K562 (cell line): ENCODE data around the gene TMEM132D. TPM values are rescaled to one million over a fixed set of nuclear protein-coding genes. Genes with fewer than 3 reads are reported as not detected.

ENCODE experiments used
- ATAC-seq: fragments of 200-7000 bp; cut with Tn5 transposase; 3 replicates; pipeline ENCODE4 v1.9.1; 2020; ENCODE audit warnings: moderate library complexity
- BruUV-seq: library from RNA; stranded (reverse); fragments of 400-500 nt; replicated peaks from 2 replicates; lab custom pipeline; 2021; lab: Mats Ljungman, UMichigan
- CTCF ChIA-PET: fragments of 300-600 bp; formaldehyde crosslinking; extraction: SDS; loops from one replicate; lab custom pipeline; 2021; ENCODE audit warnings: low intra/inter-chr PET ratio; lab: Yijun Ruan, JAX
- POLR2A ChIA-PET: fragments of 300-600, 350-650 bp; sonication (Branson Sonifier 250); formaldehyde crosslinking; extraction: SDS; loops from one replicate; lab custom pipeline; 2021; ENCODE audit warnings: antibody characterized with exemption, inconsistent platforms; lab: Yijun Ruan, JAX
- DNase-seq, 4 experiments: peaks; one replicate each; pipeline versions ENCODE4 v3.0.0 to v3.0.0-alpha.2; 2011 to 2018; ENCODE audit warnings: low spot score in 3 of 4, mixed read lengths in 3 of 4; ENCODE audit errors: extremely low read depth in 1 of 4
- FAIRE-seq: peaks from 2 replicates; lab custom pipeline; 2011; peaks lifted over from hg19 to GRCh38; lab: Jason Lieb, UNC
- H2AFZ ChIP-seq: 2 replicates; pipeline ENCODE4 v1.6.0; 2011; ENCODE audit warnings: low read depth, low read length, control low read depth, inconsistent platforms
- H3K27ac ChIP-seq: fragments of 200-600 bp; 3 replicates; pipeline ENCODE4 v1.8.0; 2011; ENCODE audit warnings: low read depth, mild to moderate bottlenecking, control low read depth, inconsistent platforms, low read length, moderate library complexity, mixed read lengths; ENCODE audit errors: extremely low read depth
- H3K27me3 ChIP-seq, 2 experiments: fragments of 300-600 bp in 1 of 2; 2 replicates in 1 of 2; 3 replicates in 1 of 2; pipeline versions ENCODE4 v1.6.0 to v1.8.0; 2011; ENCODE audit warnings: inconsistent platforms in 2 of 2, low read length in 2 of 2, mild to moderate bottlenecking in 1 of 2, mixed read lengths in 1 of 2, moderate library complexity in 1 of 2; ENCODE audit not compliant: control insufficient read depth in 2 of 2, insufficient read depth in 2 of 2
- H3K36me3 ChIP-seq: fragments of 300-600 bp; 3 replicates; pipeline ENCODE4 v1.8.0; 2011; ENCODE audit warnings: mild to moderate bottlenecking, low read length, inconsistent platforms; ENCODE audit not compliant: control insufficient read depth, insufficient read depth
- H3K4me1 ChIP-seq, 2 experiments: fragments of 200-600 bp in 1 of 2; replicated peaks in 1 of 2; 2 replicates in 1 of 2; 3 replicates in 1 of 2; pipeline versions ENCODE4 v1.5.1 to v1.8.0; 2011; ENCODE audit warnings: inconsistent platforms in 2 of 2, low read length in 2 of 2, mild to moderate bottlenecking in 1 of 2, mixed read lengths in 1 of 2, moderate library complexity in 1 of 2; ENCODE audit not compliant: control insufficient read depth in 2 of 2, insufficient read depth in 2 of 2
- H3K4me2 ChIP-seq: 2 replicates; pipeline ENCODE4 v1.6.1; 2011; ENCODE audit warnings: low read length, control low read depth, inconsistent platforms, mixed read lengths; ENCODE audit not compliant: insufficient read depth
- H3K4me3 ChIP-seq: fragments of 200-600 bp; sonication (generic), shearing (Covaris generic); 2 replicates; pipeline ENCODE4 v1.5.1; 2016; ENCODE audit warnings: control low read depth, inconsistent platforms
- H3K79me2 ChIP-seq: fragments of 200-600 bp; 3 replicates; pipeline ENCODE4 v1.8.0; 2011; ENCODE audit warnings: low read length, inconsistent platforms; ENCODE audit not compliant: control insufficient read depth, insufficient read depth
- H3K9ac ChIP-seq, 2 experiments: 2 replicates each; pipeline versions ENCODE4 v1.6.0 to v1.6.1; 2011; ENCODE audit warnings: low read depth in 2 of 2, low read length in 2 of 2, control low read depth in 1 of 2, inconsistent platforms in 1 of 2, mild to moderate bottlenecking in 1 of 2, mixed read lengths in 1 of 2; ENCODE audit not compliant: insufficient read depth in 1 of 2
- H3K9me1 ChIP-seq: one replicate; pipeline ENCODE4 v1.6.0; 2011; ENCODE audit warnings: inconsistent platforms, mild to moderate bottlenecking, low read length, moderate library complexity; ENCODE audit not compliant: control insufficient read depth, insufficient read depth
- H3K9me3 ChIP-seq: replicated peaks from 2 replicates; pipeline ENCODE4 v1.5.1; 2011; ENCODE audit warnings: low read depth, low read length, inconsistent platforms; ENCODE audit not compliant: control insufficient read depth, insufficient read depth
- H4K20me1 ChIP-seq: replicated peaks from 2 replicates; pipeline ENCODE4 v1.6.1; 2011; ENCODE audit warnings: low read length, inconsistent platforms, mixed read lengths; ENCODE audit not compliant: control insufficient read depth, insufficient read depth
- ARID3B ChIP-seq: fragments of 250-450 bp; sonication (Bioruptor Pico); IDR thresholded peaks from 2 replicates; pipeline ENCODE4 v1.4.0; 2020; ENCODE audit warnings: borderline replicate concordance
- FOS ChIP-seq: IDR thresholded peaks from 3 replicates; pipeline ENCODE4 v1.6.1; 2011; ENCODE audit not compliant: insufficient read length; ENCODE audit errors: extremely low read depth
- HSF4 ChIP-seq: fragments of 250-450 bp; sonication (Bioruptor Pico); IDR thresholded peaks from 2 replicates; pipeline ENCODE4 v2.1.2; 2022; ENCODE audit warnings: mild to moderate bottlenecking, moderate library complexity, borderline replicate concordance
- MCM2 ChIP-seq: fragments of 450-650 bp; IDR thresholded peaks from 2 replicates; pipeline ENCODE4 v1.6.1; 2017; ENCODE audit warnings: low read depth, mild to moderate bottlenecking
- MEIS2 ChIP-seq: fragments of 450-650 bp; IDR thresholded peaks from 2 replicates; pipeline ENCODE4 v1.6.1; 2014; ENCODE audit warnings: mild to moderate bottlenecking; ENCODE audit not compliant: partially characterized antibody
- PHF21A ChIP-seq: fragments of 450-650 bp; IDR thresholded peaks from 2 replicates; pipeline ENCODE4 v1.6.1; 2017; ENCODE audit warnings: low read depth, borderline replicate concordance
- ZNF12 ChIP-seq: sonication (generic); formaldehyde crosslinking; IDR thresholded peaks from 2 replicates; pipeline ENCODE4 v1.4.0; 2020; ENCODE audit warnings: mild to moderate bottlenecking, missing genetic modification reagents
- WGBS: fragments of 100-300 bp; shearing (Covaris generic); methylation state at CpG from one replicate; pipeline ENCODE4 v1.1.6; 2016; ENCODE audit warnings: low coverage, mixed read lengths; ENCODE audit not compliant: insufficient coverage; ENCODE audit errors: missing lambda C conversion rate; 5-methylcytosine and 5-hydroxymethylcytosine counted together
- in situ Hi-C: fragments of 300-500 bp; cut with MboI; formaldehyde crosslinking; loops from 4 replicates; pipeline ENCODE4 v1.15.0; 2018; ENCODE audit warnings: inconsistent platforms, mixed read lengths
- intact Hi-C: fragments of 100-400 bp; cut with micrococcal nuclease; formaldehyde crosslinking; loops from 2 replicates; pipeline ENCODE4 v1.14.2; 2022
- polyA plus RNA-seq, 8 experiments: library from polyadenylated mRNA; depleted of rRNA in 4 of 8; stranded (reverse) in 5 of 8; unstranded in 3 of 8; fragments of >200 nt; fragmentation: Nextera tagmentation in 2 of 8; fragmentation: Illumina TruSeq in 1 of 8; extraction: Ambion mirVana in 2 of 8; extraction: Trizol in 1 of 8; gene quantifications; 2 replicates each; pipeline versions ENCODE4 v1.2.1 to v1.2.3, GENCODE V29; 2011 to 2014; ENCODE audit warnings: inconsistent platforms in 1 of 8, missing spikeins in 1 of 8
- total RNA-seq, 7 experiments: library from RNA; depleted of rRNA in 6 of 7; stranded (reverse); fragments of >200 nt in 6 of 7; fragmentation: Illumina TruSeq in 2 of 7; extraction: Trizol in 2 of 7; gene quantifications; 2 replicates each; pipeline versions ENCODE4 v1.2.1 to v1.2.3, GENCODE V29; 2011 to 2021; ENCODE audit warnings: low replicate concordance in 1 of 7

The TMEM132D gene
- total and polyA plus RNA-seq, 9 of the 15 experiments (the other 6 are each of a cell fraction or from before 2014, with no cell fraction given) = not detected

- Histone ChIP-seq H3K36me3 (no peaks in the 10 kb centered on the region), H3K27ac (no peak overlapping the region), H3K4me3 (no peak overlapping the region), H3K4me2 (no peak overlapping the region), H4K20me1 (no peaks in the 10 kb centered on the region), H3K9me3 (no peaks in the 10 kb centered on the region), H2AFZ (no peak overlapping the region), H3K9ac (no peak overlapping the region), H3K27me3 (peaks cover 0 to 8% of the 10 kb centered on the region in 2 experiments; a peak in 2 of 5 replicates), H3K79me2 (no peaks in the 10 kb centered on the region), H3K4me1 (no peaks in the 10 kb centered on the region), H3K9me1 (no peaks in the 10 kb centered on the region)
- ChIA-PET CTCF (no interaction called here), POLR2A (interaction anchor here (1.5 kb wide), 1 partner anchor 76 kb away, joined by 6 read pairs; no protein-coding TSS in a partner anchor)
- FAIRE-seq (no peak), DNase-seq (no peak), ATAC-seq (no peak)
- TF ChIP-seq HSF4 (CRISPR knock-in tag) (no peak), MEIS2 (no peak), PHF21A (no peak), ZNF12 (CRISPR knock-in tag) (no peak), FOS (no peak), ARID3B (CRISPR knock-in tag) (no peak), MCM2 (no peak)
- intact Hi-C loops = loop anchor here (10.0 kb wide), 1 partner anchor 829 kb away; no protein-coding TSS in a partner anchor
- 0% methylated on average over 3 of the region's 3 CpGs for WGBS
- BruUV-seq = no TSS peak
- in situ Hi-C loops = loop anchor here (25.0 kb wide), 1 partner anchor 726 kb away; the partner anchor contains the start of gene TMEM132D
Measured at GRCh38 chr12:129185855-129186254, 718.0 kb downstream of the TMEM132D start.
